ENCODE measurements around the gene GAS2L1.
A peak's percentile ranks its signal among the peaks of the same experiment; 100 is the strongest.

Gene GAS2L1

DNA sequence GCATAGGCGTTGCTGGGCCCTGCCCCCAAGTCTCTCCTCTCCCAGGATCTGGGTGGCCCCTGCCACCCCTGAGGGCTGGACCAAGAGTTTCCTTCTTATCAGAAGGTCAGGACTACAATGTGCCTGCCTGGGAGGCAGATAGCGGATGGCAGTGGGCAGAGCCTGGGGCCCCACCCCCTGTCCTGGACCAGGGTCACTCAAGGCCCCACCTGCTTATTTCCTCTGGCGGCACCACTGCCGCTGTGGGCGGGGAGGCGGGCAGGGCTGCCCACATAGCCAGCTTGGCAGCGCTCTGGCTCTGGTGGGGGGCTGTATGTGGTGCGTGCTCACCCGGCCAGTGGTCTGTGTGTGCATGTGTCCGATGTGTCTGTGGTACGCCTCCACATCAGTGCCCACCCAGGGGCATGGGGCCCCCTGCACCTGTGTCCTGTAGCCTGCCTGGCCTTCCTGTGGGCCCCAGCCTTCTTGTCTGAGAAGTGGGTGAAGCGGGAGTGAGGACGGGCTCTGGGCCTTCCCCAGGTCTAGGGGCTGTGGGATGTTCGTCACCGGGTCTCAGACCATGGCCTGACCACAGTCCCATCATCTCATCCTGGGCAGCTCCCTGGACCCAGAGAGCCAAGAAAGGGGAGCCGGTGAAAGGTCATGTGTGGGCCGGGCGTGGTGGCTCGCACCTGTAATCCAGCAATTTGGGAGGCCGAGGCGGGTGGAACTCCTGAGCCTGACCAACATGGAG is 3.0 kb downstream of the GAS2L1 start:
- no peak overlapping the region for H2AFZ ChIP-seq (ENCODE audit: low read depth, low read length)
- H3K14ac ChIP-seq (ENCODE audit: low read length in 2 of 2) = no peak overlapping the region
- H3K4me3 ChIP-seq (ENCODE audit: insufficient read depth in 1 of 2, low read depth in 1 of 2, low read length in 2 of 2) = peak overlapping the region in 1 of 2 experiments; percentile 96
- H3K18ac ChIP-seq (ENCODE audit: low read depth in 1 of 2, low read length in 2 of 2) = no peak overlapping the region
- no peak overlapping the region for H2BK15ac ChIP-seq (ENCODE audit: low read depth, poor library complexity, severe bottlenecking)
- H4K91ac ChIP-seq (ENCODE audit: low read length) = peak overlapping the region; percentile 70
- H3K4me2 ChIP-seq (ENCODE audit: low read length, poor library complexity, severe bottlenecking) = peak overlapping the region; percentile 54
- H3K27me3 ChIP-seq (ENCODE audit: control insufficient read depth in 1 of 2, insufficient read depth in 1 of 2, low read length in 2 of 2) = peaks cover 11 to 19% of the 10 kb centered on the region in 2 experiments
- no peak overlapping the region for H2BK120ac ChIP-seq (ENCODE audit: low read depth, low read length)
- no peak overlapping the region for H2BK5ac ChIP-seq (ENCODE audit: low read depth, low read length, poor library complexity, severe bottlenecking)
- H3K9me3 ChIP-seq (ENCODE audit: control insufficient read depth, low read length) = no peaks in the 10 kb centered on the region
- 94% methylated on average over 20 of the region's 21 CpGs for WGBS
- H4K8ac ChIP-seq (ENCODE audit: low read length) = no peak overlapping the region
- peak overlapping the region; percentile 11 for H3K27ac ChIP-seq (ENCODE audit: low read length, poor library complexity, severe bottlenecking)
- H3K4me1 ChIP-seq (ENCODE audit: control insufficient read depth, insufficient read depth, low read depth, low read length) = peaks cover 53% of the 10 kb centered on the region
- peak; percentile 12 for DNase-seq
- H3K36me3 ChIP-seq (ENCODE audit: control insufficient read depth in 1 of 2, insufficient read depth in 2 of 2, low read depth in 1 of 2, low read length in 2 of 2) = peaks cover 4 to 43% of the 10 kb centered on the region in 2 experiments
- H3K4ac ChIP-seq (ENCODE audit: low read depth in 1 of 2, low read length in 2 of 2) = no peak overlapping the region
- H3K9ac ChIP-seq (ENCODE audit: low read length) = peak overlapping the region; percentile 53
- peaks cover 23% of the 10 kb centered on the region for H3K79me1 ChIP-seq (replicated peaks; ENCODE audit: low read length, poor library complexity, severe bottlenecking)
- no peak overlapping the region for H3K23ac ChIP-seq (ENCODE audit: low read length in 2 of 2)
- peak overlapping the region in 1 of 2 experiments; percentile 47 for H2BK12ac ChIP-seq (ENCODE audit: low read length in 2 of 2)
- H2AK5ac ChIP-seq (ENCODE audit: low read length, severe bottlenecking) = peak overlapping the region; percentile 47

DNA sequence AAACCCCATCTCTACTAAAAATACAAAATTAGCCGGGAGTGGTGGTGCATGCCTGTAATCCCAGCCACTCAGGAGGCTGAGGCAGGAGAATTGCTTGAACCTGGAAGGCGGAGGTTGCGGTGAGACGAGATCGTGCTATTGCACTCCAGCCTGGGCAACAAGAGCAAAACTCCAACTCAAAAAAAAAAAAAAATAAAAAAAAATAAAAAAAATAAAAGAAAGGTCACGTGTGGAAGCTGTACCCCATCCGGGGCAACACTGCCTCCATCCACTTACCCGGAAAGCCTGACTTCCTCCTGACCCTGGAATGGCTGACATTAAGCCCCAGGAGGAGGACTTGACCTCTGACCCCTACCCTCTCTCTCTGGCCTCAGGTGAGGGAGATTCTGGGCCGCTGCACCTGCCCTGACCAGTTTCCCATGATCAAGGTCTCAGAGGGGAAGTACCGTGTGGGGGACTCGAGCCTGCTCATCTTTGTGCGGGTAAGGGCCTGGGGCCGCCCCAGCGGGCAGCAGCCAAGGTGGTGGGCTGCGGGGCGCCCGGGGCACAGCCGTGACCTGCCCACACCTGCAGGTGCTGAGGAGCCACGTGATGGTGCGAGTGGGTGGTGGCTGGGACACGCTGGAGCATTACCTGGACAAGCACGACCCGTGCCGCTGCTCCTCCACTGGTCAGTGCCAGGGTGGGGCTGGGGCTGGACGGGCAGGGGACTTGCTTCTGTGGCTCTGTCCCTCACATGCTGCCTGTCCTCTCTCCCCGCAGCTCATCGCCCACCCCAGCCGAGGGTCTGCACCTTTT is 3.8 kb downstream of the GAS2L1 start:
- Histone ChIP-seq H3K4ac (ENCODE audit: low read depth in 1 of 2, low read length in 2 of 2) (no peak overlapping the region), H3K36me3 (ENCODE audit: control insufficient read depth in 1 of 2, insufficient read depth in 2 of 2, low read depth in 1 of 2, low read length in 2 of 2) (peaks cover 4 to 43% of the 10 kb centered on the region in 2 experiments), H3K4me3 (ENCODE audit: insufficient read depth in 1 of 2, low read depth in 1 of 2, low read length in 2 of 2) (no peak overlapping the region), H3K27ac (ENCODE audit: low read length, poor library complexity, severe bottlenecking) (no peak overlapping the region), H3K9ac (ENCODE audit: low read length) (peak overlapping the region; percentile 17), H3K79me1 (replicated peaks; ENCODE audit: low read length, poor library complexity, severe bottlenecking) (peaks cover 23% of the 10 kb centered on the region), H3K4me2 (ENCODE audit: low read length, poor library complexity, severe bottlenecking) (peak overlapping the region; percentile 34), H2BK120ac (ENCODE audit: low read depth, low read length) (no peak overlapping the region), H3K14ac (ENCODE audit: low read length in 2 of 2) (no peak overlapping the region), H4K91ac (ENCODE audit: low read length) (peak overlapping the region; percentile 52), H2BK12ac (ENCODE audit: low read length in 2 of 2) (peak overlapping the region in 1 of 2 experiments; percentile 2), H3K18ac (ENCODE audit: low read depth in 1 of 2, low read length in 2 of 2) (peak overlapping the region in 1 of 2 experiments; percentile 25), H2AK5ac (ENCODE audit: low read length, severe bottlenecking) (peak overlapping the region; percentile 37), H3K23ac (ENCODE audit: low read length in 2 of 2) (no peak overlapping the region), H3K4me1 (ENCODE audit: control insufficient read depth, insufficient read depth, low read depth, low read length) (peaks cover 60% of the 10 kb centered on the region), H2AFZ (ENCODE audit: low read depth, low read length) (no peak overlapping the region), H2BK5ac (ENCODE audit: low read depth, low read length, poor library complexity, severe bottlenecking) (no peak overlapping the region), H3K9me3 (ENCODE audit: control insufficient read depth, low read length) (no peaks in the 10 kb centered on the region), H3K27me3 (ENCODE audit: control insufficient read depth in 1 of 2, insufficient read depth in 1 of 2, low read length in 2 of 2) (peaks cover 14 to 26% of the 10 kb centered on the region in 2 experiments), H2BK15ac (ENCODE audit: low read depth, poor library complexity, severe bottlenecking) (no peak overlapping the region), H4K8ac (ENCODE audit: low read length) (no peak overlapping the region)
- peak; percentile 23 for DNase-seq
- 80% methylated on average over 24 of the region's 28 CpGs for WGBS

DNA sequence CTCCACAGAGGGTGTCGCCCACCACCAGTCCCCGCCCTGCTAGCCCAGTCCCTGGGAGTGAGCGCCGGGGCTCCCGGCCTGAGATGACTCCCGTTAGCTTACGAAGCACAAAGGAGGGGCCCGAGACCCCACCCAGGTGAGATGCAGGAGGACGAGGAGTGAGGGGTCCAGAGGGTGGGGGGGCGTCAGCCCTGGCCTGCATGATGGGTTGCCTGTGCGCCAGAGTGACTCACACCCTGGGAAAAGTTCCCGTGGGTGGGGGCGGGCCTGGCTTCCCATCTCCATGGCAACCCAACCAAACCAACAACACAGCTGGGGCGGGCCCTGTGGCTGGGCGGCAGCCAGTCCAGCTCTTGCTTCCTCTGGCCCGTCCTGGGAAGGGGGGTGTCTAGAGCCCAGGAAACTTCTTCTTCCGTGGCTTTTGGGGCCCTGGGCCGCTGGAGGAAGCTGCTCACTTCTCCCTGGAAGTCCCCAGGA is 4.5 kb downstream of the GAS2L1 start:
- Histone ChIP-seq H3K4me1 (ENCODE audit: control insufficient read depth, insufficient read depth, low read depth, low read length) (peaks cover 62% of the 10 kb centered on the region), H3K9me3 (ENCODE audit: control insufficient read depth, low read length) (no peaks in the 10 kb centered on the region), H4K91ac (ENCODE audit: low read length) (no peak overlapping the region), H4K8ac (ENCODE audit: low read length) (no peak overlapping the region), H2BK120ac (ENCODE audit: low read depth, low read length) (no peak overlapping the region), H3K36me3 (ENCODE audit: control insufficient read depth in 1 of 2, insufficient read depth in 2 of 2, low read depth in 1 of 2, low read length in 2 of 2) (peaks cover 4 to 43% of the 10 kb centered on the region in 2 experiments), H3K4me2 (ENCODE audit: low read length, poor library complexity, severe bottlenecking) (peak overlapping the region; percentile 34), H3K14ac (ENCODE audit: low read length in 2 of 2) (no peak overlapping the region), H2BK12ac (ENCODE audit: low read length in 2 of 2) (peak overlapping the region in 1 of 2 experiments; percentile 2), H2AK5ac (ENCODE audit: low read length, severe bottlenecking) (no peak overlapping the region), H3K4me3 (ENCODE audit: insufficient read depth in 1 of 2, low read depth in 1 of 2, low read length in 2 of 2) (peak overlapping the region in 1 of 2 experiments; percentile 61), H3K27ac (ENCODE audit: low read length, poor library complexity, severe bottlenecking) (no peak overlapping the region), H3K9ac (ENCODE audit: low read length) (peak overlapping the region; percentile 89), H3K79me1 (replicated peaks; ENCODE audit: low read length, poor library complexity, severe bottlenecking) (peaks cover 23% of the 10 kb centered on the region), H2BK5ac (ENCODE audit: low read depth, low read length, poor library complexity, severe bottlenecking) (no peak overlapping the region), H2AFZ (ENCODE audit: low read depth, low read length) (no peak overlapping the region), H3K27me3 (ENCODE audit: control insufficient read depth in 1 of 2, insufficient read depth in 1 of 2, low read length in 2 of 2) (peaks cover 17 to 30% of the 10 kb centered on the region in 2 experiments), H3K4ac (ENCODE audit: low read depth in 1 of 2, low read length in 2 of 2) (no peak overlapping the region), H3K23ac (ENCODE audit: low read length in 2 of 2) (no peak overlapping the region), H3K18ac (ENCODE audit: low read depth in 1 of 2, low read length in 2 of 2) (peak overlapping the region in 1 of 2 experiments; percentile 69), H2BK15ac (ENCODE audit: low read depth, poor library complexity, severe bottlenecking) (no peak overlapping the region)
- WGBS = 26% methylated on average over 18 of the region's 18 CpGs
- DNase-seq = peak; percentile 98
